Ishikawa (cell line): ENCODE results near the gene IMMP2L.

Experiments used
- CEBPB ChIP-seq: IDR thresholded peaks from 2 replicates; pipeline ENCODE4 v1.6.1; 2012
- CREB1 ChIP-seq: IDR thresholded peaks from 2 replicates; pipeline ENCODE4 v1.6.1; 2012; ENCODE audit warnings: low read depth
- EGR1 ChIP-seq: IDR thresholded peaks from 2 replicates; pipeline ENCODE4 v1.6.1; 2012
- EP300 ChIP-seq: IDR thresholded peaks from 2 replicates; pipeline ENCODE4 v1.6.1; 2012; ENCODE audit warnings: borderline replicate concordance
- FOXM1 ChIP-seq: IDR thresholded peaks from 2 replicates; pipeline ENCODE4 v1.6.1; 2012; ENCODE audit warnings: low read depth, borderline replicate concordance
- NFIC ChIP-seq: IDR thresholded peaks from 2 replicates; pipeline ENCODE4 v1.6.1; 2012
- RAD21 ChIP-seq: IDR thresholded peaks from 2 replicates; pipeline ENCODE4 v1.6.1; 2012; ENCODE audit warnings: low read depth
- TAF1 ChIP-seq: IDR thresholded peaks from 2 replicates; pipeline ENCODE4 v1.6.1; 2012; ENCODE audit warnings: low read depth, mild to moderate bottlenecking
- TCF12 ChIP-seq: IDR thresholded peaks from 2 replicates; pipeline ENCODE4 v1.6.1; 2012; ENCODE audit warnings: low read depth
- TEAD4 ChIP-seq: IDR thresholded peaks from 2 replicates; pipeline ENCODE4 v1.6.1; 2012
- YY1 ChIP-seq: IDR thresholded peaks from 2 replicates; pipeline ENCODE4 v1.6.1; 2012; ENCODE audit warnings: low read depth
- ZBTB7A ChIP-seq: IDR thresholded peaks from 2 replicates; pipeline ENCODE4 v1.6.1; 2012; ENCODE audit warnings: low read depth
- TF ChIP-seq, protein P1 (sequence below): IDR thresholded peaks from 2 replicates; pipeline ENCODE4 v1.6.1; 2012
- TF ChIP-seq, protein P2 (sequence below): IDR thresholded peaks from 2 replicates; pipeline ENCODE4 v1.6.1; 2012
- TF ChIP-seq, protein P3 (sequence below): IDR thresholded peaks from 2 replicates; pipeline ENCODE4 v1.6.1; 2012; ENCODE audit warnings: low read depth, mild to moderate bottlenecking

Gene IMMP2L

DNA sequence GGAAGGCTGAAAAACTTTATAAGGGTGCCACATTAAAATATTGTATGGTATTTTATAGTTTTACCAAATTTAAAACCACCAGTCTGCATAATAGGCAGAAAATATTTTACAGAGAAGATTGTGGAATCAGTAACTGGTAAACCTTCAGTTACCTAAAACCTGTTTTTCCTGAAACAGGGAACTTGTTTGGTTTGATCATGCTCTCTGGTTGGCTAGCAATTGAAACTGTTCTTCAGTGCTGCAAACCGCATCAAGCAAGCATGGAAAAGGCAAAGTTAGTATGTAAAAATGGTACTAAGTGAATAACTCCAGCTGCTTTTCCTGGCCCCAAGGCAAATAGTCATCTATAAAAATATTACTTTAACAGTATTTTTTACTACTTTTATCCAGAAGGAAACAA is 788.2 kb downstream of the IMMP2L start:
- TF ChIP-seq TEAD4 (no peak), TCF12 (no peak), FOXM1 (no peak), EP300 (no peak), CREB1 (no peak), TAF1 (no peak), ZBTB7A (no peak), NFIC (no peak), RAD21 (no peak), CEBPB (no peak), YY1 (no peak), EGR1 (no peak)
- TF ChIP-seq, protein P1, sequence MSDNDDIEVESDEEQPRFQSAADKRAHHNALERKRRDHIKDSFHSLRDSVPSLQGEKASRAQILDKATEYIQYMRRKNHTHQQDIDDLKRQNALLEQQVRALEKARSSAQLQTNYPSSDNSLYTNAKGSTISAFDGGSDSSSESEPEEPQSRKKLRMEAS, result no peak
- TF ChIP-seq, protein P2, sequence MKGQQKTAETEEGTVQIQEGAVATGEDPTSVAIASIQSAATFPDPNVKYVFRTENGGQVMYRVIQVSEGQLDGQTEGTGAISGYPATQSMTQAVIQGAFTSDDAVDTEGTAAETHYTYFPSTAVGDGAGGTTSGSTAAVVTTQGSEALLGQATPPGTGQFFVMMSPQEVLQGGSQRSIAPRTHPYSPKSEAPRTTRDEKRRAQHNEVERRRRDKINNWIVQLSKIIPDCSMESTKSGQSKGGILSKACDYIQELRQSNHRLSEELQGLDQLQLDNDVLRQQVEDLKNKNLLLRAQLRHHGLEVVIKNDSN, result no peak
- TF ChIP-seq, protein P3, sequence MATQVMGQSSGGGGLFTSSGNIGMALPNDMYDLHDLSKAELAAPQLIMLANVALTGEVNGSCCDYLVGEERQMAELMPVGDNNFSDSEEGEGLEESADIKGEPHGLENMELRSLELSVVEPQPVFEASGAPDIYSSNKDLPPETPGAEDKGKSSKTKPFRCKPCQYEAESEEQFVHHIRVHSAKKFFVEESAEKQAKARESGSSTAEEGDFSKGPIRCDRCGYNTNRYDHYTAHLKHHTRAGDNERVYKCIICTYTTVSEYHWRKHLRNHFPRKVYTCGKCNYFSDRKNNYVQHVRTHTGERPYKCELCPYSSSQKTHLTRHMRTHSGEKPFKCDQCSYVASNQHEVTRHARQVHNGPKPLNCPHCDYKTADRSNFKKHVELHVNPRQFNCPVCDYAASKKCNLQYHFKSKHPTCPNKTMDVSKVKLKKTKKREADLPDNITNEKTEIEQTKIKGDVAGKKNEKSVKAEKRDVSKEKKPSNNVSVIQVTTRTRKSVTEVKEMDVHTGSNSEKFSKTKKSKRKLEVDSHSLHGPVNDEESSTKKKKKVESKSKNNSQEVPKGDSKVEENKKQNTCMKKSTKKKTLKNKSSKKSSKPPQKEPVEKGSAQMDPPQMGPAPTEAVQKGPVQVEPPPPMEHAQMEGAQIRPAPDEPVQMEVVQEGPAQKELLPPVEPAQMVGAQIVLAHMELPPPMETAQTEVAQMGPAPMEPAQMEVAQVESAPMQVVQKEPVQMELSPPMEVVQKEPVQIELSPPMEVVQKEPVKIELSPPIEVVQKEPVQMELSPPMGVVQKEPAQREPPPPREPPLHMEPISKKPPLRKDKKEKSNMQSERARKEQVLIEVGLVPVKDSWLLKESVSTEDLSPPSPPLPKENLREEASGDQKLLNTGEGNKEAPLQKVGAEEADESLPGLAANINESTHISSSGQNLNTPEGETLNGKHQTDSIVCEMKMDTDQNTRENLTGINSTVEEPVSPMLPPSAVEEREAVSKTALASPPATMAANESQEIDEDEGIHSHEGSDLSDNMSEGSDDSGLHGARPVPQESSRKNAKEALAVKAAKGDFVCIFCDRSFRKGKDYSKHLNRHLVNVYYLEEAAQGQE, result no peak

DNA sequence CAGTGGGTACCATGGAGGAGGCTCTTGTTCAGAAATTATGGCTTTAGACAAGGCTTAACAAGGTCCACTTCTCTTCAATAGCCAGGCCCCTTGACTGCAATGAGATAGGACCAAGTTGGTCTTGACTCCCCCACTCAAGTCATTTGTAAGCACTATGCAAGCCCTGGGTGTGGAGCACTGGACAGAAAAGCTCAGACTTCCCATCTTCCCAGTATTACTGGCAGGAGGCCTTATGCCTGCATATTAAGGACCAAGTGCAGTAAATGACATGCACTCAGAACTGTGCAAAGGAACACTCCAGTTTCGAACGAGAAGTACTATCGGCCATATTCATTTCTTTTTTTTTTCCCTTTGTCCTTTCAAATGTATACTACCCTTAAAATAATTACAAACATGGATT is 789.7 kb downstream of the IMMP2L start:
- TF ChIP-seq EP300 (no peak), CEBPB (no peak), YY1 (no peak), TAF1 (no peak), TEAD4 (no peak), RAD21 (no peak), EGR1 (no peak), CREB1 (no peak), NFIC (no peak), FOXM1 (no peak), TCF12 (no peak), ZBTB7A (no peak)
- TF ChIP-seq, protein P1, result no peak
- TF ChIP-seq, protein P2, result no peak
- TF ChIP-seq, protein P3, result no peak

DNA sequence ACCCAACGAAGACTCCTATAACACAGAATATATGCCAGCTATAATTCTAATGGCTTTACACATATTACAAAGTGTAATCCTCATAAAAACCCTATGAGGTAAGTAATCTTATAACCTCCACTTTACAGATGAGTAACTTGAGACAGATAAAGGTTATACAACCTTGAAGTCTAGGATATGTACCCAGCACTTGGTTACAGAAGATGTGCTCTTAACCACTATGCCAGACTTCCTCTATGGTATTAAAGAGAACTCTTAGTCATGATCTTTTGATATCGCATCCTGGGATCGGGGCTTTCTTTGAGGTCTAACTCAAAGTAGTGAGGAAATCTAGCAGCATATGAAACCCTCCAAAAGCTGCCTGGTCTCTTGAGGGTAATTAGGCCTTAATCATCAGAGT is 790.6 kb downstream of the IMMP2L start:
- TF ChIP-seq CEBPB (no peak), CREB1 (no peak), YY1 (no peak), TEAD4 (no peak), EGR1 (no peak), TAF1 (no peak), ZBTB7A (no peak), EP300 (no peak)
- TF ChIP-seq, protein P3, result no peak
- TF ChIP-seq, protein P2, result no peak

DNA sequence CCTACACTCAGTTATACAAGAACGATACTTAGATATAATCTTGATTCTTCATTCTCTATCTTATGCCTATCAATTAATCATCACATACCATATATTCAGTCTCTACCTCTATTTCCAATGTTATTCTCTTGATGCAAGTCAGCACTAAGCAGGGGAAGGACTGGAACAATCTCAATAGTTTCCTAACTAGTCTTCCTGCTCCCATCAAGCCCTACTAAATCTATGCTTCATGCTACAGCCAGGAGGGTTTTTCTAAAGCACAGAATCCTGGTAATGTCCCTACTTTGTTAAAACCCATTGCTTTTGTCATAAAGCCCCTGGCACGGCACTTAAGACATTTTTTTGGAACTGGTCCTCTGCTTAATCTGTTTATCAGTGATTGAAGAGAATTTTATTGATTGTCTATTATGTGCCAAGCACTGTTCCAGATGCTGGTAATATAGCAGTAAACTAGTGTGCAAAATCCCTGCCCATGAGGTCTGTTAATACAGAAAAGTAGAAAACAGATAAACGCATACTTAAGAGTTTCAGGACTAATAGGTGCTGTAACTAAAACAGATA is 794.7 kb downstream of the IMMP2L start:
- TF ChIP-seq YY1 (no peak), TCF12 (no peak), TEAD4 (no peak), NFIC (no peak), RAD21 (no peak), EP300 (no peak), CREB1 (no peak), TAF1 (no peak), EGR1 (no peak), CEBPB (no peak), ZBTB7A (no peak), FOXM1 (no peak)
- TF ChIP-seq, protein P3, result no peak
- TF ChIP-seq, protein P1, result no peak
- TF ChIP-seq, protein P2, result no peak
